ENCODE measurements around the gene REC114. TPM values are rescaled to one million over a fixed set of nuclear protein-coding genes. Genes with fewer than 3 reads are reported as not detected.

Gene REC114
- total and polyA plus RNA-seq, 11 donors = 0.23 to 0.82 (median 0.48) TPM; not detected in 7

GRCh38 chr15:73568564-73569280 lies 125.8 kb downstream of the REC114 start:
- H3K9me3 ChIP-seq = no peaks in the 10 kb centered on the region
- H3K27ac ChIP-seq = no peak overlapping the region
- intact Hi-C loops (cut with DNase I) = loop anchor here in 1 of 10 donors (10.0 kb wide), 2 partner anchors 136 to 264 kb away; no protein-coding TSS in a partner anchor
- no peak overlapping the region for H3K4me3 ChIP-seq
- no peak for TF ChIP-seq POLR2A (IDR thresholded peaks at IDR 0.05)
- TF ChIP-seq CTCF (IDR thresholded peaks at IDR 0.05) = no peak
- peaks cover 0 to 99% (median 93%) of the 10 kb centered on the region in 9 donors for H3K36me3 ChIP-seq
- no peaks in the 10 kb centered on the region for H3K27me3 ChIP-seq
- ATAC-seq (no peak), DNase-seq (no peak)
- H3K4me1 ChIP-seq = peaks cover 0 to 24% (median 11%) of the 10 kb centered on the region in 12 donors
- WGBS, 4 donors = 76 to 87% (median 85%) methylated on average over 7 of the region's 7 CpGs

- DNase-seq (no peak), ATAC-seq (no peak)
- TF ChIP-seq CTCF (IDR thresholded peaks at IDR 0.05) (no peak), POLR2A (IDR thresholded peaks at IDR 0.05) (no peak)
- Histone ChIP-seq H3K36me3 (peaks cover 0 to 98% (median 88%) of the 10 kb centered on the region in 9 donors), H3K4me1 (peaks cover 0 to 24% (median 14%) of the 10 kb centered on the region in 12 donors), H3K4me3 (no peak overlapping the region), H3K9me3 (no peaks in the 10 kb centered on the region), H3K27ac (no peak overlapping the region), H3K27me3 (no peaks in the 10 kb centered on the region)
- WGBS, 4 donors = 84 to 90% (median 88%) methylated on average over 3 of the region's 3 CpGs
- intact Hi-C loops (cut with DNase I) = loop anchor here in 1 of 10 donors (10.0 kb wide), 2 partner anchors 135 to 265 kb away; no protein-coding TSS in a partner anchor
Observed at GRCh38 chr15:73569361-73569760, 126.4 kb downstream of the REC114 start.

- DNase-seq = no peak
- Histone ChIP-seq H3K36me3 (peaks cover 0 to 96% (median 88%) of the 10 kb centered on the region in 9 donors), H3K27me3 (no peaks in the 10 kb centered on the region), H3K4me3 (no peak overlapping the region), H3K9me3 (no peaks in the 10 kb centered on the region), H3K27ac (no peak overlapping the region), H3K4me1 (peaks cover 0 to 28% (median 14%) of the 10 kb centered on the region in 12 donors)
- ATAC-seq = no peak
- 84 to 86% (median 85%) methylated on average over 7 of the region's 7 CpGs for whole genome bisulfite sequencing, 4 donors
- TF ChIP-seq CTCF (IDR thresholded peaks at IDR 0.05) (no peak), POLR2A (IDR thresholded peaks at IDR 0.05) (no peak)
- intact Hi-C loops (cut with DNase I) = loop anchor here in 2 of 10 donors (5.0 kb wide), 1 partner anchor 62 kb away; the partner anchor contains the start of gene NPTN (in 2 of the 2)
Observed at GRCh38 chr15:73570355-73571032, 127.5 kb downstream of the REC114 start.

- 81 to 91% (median 89%) methylated on average over 5 of the region's 5 CpGs for WGBS, 4 donors
- Histone ChIP-seq H3K4me1 (peaks cover 0 to 36% (median 18%) of the 10 kb centered on the region in 12 donors), H3K4me3 (no peak overlapping the region), H3K9me3 (no peaks in the 10 kb centered on the region), H3K27ac (no peak overlapping the region), H3K36me3 (peaks cover 0 to 99% (median 86%) of the 10 kb centered on the region in 9 donors), H3K27me3 (no peaks in the 10 kb centered on the region)
- no peak for TF ChIP-seq CTCF (IDR thresholded peaks at IDR 0.05)
- TF ChIP-seq POLR2A (IDR thresholded peaks at IDR 0.05) = no peak
- intact Hi-C loops (cut with DNase I) = loop anchor here in 2 of 10 donors (5.0 kb wide), 1 partner anchor 61 kb away; the partner anchor contains the start of gene NPTN (in 2 of the 2)
- DNase-seq = no peak
- no peak for ATAC-seq
Observed at GRCh38 chr15:73571346-73571745, 128.4 kb downstream of the REC114 start.
